HG02884 (cell line): Measurements from ENCODE around the gene ELOF1.

Experiments used
- ATAC-seq: cut with Tn5 transposase; IDR thresholded peaks from one replicate; pipeline ENCODE4 v1.9.1; 2021; ENCODE audit warnings: mild to moderate bottlenecking, moderate library complexity; ENCODE audit not compliant: unreplicated experiment

Gene ELOF1

DNA sequence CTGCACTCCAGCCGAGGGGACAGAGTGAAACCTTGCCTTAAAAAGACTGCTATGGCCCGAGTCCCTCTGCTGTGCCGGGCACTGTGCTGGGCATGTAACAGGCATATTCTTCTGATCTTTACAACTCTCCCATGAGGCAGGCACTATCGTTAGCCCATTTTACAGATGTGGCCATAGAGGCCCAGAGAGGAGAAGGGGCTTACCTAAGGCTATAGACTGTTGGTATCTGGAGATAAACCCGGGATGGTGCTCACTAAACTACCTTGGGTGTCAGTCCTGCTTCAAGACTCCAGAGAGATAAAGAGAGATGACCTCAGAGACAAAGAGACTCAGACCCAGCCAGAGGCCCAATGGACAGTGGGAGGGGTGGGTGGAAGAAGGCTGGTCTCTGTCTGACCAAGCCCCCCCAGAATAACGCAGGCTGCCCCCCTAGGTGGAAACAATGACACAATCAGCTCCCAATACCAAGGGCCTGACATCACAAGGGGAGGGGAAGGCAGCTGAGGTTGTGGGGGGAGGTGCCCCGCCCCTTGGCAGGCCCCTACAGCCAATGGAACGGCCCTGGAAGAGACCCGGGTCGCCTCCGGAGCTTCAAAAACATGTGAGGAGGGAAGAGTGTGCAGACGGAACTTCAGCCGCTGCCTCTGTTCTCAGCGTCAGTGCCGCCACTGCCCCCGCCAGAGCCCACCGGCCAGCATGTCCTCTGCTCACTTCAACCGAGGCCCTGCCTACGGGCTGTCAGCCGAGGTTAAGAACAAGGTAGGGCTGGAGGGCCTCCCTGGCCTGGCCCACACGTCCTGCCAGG lies 20.6 kb downstream of the ELOF1 start, which contains the start of gene CNN1:
Gene CNN1 (plus strand): TSS at position 620 of the 805 bp plus-strand sequence. CDS start 77 bp downstream, at position 697.
- ATAC-seq, result no peak

DNA sequence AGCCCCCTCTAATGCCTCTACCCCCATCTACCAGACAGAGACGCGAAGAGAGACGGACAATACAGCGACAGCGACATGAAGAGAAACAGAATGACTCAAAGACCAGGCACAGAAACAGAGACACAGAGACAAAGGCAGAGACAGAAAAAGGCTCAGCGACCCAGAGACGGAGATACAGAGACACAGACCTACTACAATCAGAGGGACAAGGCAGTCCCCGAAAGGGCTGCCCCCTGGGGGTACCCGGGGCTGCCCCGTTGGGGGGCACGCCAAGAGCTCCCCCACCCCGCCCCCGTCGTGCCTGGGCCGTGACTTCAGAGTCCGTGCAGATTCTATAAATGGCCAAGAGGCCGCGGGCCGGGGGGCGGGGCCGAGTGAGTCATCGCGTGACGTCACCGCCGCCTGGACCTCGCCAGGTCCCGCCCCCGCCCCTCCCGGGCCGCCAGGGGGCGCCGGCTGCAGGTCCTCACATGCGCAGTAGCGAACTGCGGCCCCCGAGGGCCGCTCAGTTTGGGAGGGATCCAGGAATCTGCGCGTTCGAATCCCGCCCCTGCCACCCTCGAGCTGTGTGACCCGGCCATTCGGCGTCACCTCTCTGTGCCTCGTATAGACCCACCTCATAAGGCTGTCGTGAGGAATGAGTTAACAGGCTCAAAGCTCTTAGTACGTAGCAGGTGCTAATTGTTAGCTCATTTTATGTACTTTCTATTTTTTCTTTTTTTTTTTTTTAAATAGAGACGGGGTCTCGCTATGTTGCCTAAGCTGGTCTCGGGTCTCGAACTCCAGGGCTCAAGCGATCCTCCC lies 23.0 kb downstream of the ELOF1 start:
- no peak for ATAC-seq

DNA sequence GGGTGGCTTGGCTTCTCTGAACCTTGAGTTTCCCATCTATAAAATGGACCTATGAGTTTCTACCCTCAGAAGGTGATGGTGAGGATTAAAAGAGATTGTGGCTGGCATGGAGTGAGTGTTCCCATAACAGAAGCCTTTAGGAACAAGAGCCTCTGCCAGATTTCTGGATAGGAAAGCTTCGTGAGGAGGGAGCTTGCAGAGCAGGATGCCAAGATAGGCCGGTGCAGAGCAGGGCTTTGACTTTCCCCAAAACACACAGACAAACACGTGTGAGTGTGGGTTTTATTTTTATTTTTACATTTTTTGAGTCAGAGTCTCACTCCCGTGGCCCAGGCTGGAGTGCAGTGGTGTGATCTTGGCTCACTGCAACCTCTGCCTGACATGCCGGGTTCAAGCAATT lies 24.1 kb downstream of the ELOF1 start:
- no peak for ATAC-seq

DNA sequence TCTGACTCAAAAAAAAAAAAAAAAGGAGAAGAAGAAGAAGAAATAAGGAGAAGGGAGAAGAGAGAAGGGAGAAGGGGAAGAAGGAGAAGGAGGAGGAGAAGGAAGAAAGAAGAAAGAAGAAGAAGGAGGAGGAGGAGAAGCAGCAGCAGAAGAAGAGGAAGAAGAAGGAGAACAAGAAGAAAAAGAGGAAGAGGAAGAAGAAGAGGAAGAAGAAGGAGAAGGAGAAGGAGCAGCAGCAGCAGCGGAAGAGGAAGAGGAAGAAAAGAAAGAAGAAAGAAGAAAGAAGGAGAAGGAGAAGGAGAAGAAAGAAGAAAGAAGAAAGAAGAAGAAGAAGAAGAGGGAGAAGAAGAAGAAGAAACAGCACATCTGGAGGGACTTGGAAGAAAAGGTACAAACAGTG lies 24.5 kb downstream of the ELOF1 start:
- no peak for ATAC-seq

DNA sequence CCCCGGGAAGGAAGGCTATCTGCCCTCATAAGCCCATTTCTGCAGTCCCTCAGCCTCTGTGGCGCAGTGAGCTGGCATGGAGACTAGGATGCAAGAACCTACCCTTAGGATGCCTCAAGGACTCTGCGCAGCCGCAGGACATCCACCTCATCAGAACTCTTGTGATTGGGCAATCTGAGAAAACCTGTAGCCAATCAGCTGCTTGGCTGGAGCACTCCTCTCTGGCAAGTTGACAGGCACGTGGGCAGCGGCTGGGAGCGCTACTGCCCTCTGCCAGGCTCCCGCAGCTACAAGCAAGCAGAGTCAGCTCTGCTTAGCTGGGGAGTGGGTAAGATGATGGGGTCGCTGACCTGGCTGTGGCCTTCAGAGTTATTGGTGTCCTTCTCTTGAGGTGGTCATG lies 28.6 kb downstream of the ELOF1 start:
- no peak for ATAC-seq

DNA sequence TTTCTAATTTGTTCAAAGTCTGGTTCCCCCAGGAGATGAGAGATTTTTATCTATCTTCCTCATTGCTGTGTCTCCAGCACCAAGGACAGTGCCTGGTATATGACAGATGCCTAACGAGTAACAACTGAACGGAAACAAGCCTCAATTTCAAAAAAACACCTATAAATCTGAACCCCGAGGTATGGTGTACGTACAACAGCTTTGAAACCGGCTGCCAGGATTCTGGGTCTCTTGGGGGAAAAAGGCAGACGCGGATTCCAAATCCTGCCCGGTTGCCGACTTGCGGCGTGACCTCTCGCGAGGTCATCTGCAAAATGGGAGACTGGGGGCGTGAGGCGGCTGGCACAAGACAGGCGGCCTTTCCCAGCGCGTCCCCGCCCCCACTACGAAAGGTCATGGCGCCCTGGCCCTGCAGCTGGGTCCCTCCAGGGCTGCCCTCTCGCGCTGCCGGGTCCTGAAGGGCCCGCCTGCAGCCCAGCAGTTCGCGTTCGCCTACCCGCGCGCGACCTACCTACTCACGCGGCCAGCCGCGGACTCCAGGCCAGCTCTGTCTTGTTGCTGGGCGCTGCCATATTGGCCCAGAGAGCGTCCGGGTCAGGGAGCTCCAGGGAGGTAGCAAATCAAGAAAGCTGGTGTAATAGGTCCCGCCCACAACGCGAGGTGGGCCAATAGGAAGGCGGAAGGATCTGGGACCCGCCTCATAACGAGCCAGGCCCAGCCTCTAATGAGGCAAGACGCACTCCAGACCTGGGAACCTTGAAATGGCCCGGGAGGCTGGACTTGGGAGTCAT lies 30.3 kb downstream of the ELOF1 start, which contains the start of gene ECSIT:
Gene ECSIT (minus strand): TSS at position 584 of the 791 bp plus-strand sequence. CDS start 9,964 bp downstream, outside the sequence.
- ATAC-seq, result peak; percentile 93

DNA sequence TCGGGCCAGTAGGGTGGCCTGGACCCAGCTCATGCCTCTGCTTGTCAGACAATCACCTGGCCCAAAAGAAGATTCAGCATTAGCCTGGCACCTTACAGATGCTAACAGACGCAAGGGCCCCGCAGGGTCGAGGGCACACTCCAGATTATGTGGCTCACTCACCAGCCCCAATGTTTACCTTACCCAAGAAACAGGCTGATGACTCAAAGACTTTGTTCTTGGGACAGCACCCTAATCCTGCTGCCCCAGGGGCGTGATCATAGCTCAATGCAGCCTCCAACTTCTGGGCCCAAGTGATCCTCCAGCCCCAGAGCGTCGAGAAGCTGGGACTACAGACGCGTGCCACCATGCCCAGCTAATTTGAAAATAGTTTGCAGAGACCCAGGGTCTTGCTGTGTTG lies 39.9 kb downstream of the ELOF1 start:
- no peak for ATAC-seq

DNA sequence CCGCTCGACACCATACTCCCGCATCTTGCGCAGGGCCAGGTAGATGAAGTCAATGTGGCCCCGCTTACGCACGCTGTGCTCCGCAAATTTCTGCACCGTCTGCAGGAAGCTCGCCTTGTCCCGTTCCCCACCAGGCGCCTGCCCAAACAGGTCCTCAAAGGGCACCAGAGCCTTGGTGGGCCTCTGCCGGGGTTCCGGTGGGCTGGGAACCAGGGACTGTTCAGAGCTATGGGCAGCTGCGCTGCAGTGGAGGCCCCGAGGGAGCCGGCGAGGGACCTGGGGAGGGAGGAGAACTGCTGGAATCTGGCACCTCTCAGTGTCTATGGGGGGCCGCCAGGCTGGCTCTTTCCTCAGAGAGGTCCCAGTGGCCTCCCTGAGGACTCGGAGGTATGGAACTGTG lies 45.1 kb downstream of the ELOF1 start:
- no peak for ATAC-seq

DNA sequence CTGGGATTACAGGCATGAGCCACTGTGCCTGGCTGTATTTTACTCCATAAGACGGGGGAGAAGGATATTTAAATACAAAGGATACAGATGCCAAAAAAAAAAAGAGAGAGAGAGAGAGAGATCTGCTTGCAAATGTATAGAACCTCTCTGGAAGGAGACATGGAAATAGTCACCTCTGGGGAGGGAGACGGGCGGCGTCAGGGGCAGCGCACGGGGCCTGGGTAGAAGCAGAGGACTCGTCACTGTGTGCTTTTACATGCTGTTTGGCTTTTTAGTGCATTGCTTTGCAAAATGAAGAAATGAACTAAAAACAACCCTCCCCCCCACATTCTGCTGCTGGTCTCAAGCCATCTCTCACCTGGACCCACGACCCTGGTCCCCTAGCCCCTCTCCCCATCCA lies 48.6 kb downstream of the ELOF1 start:
- no peak for ATAC-seq

DNA sequence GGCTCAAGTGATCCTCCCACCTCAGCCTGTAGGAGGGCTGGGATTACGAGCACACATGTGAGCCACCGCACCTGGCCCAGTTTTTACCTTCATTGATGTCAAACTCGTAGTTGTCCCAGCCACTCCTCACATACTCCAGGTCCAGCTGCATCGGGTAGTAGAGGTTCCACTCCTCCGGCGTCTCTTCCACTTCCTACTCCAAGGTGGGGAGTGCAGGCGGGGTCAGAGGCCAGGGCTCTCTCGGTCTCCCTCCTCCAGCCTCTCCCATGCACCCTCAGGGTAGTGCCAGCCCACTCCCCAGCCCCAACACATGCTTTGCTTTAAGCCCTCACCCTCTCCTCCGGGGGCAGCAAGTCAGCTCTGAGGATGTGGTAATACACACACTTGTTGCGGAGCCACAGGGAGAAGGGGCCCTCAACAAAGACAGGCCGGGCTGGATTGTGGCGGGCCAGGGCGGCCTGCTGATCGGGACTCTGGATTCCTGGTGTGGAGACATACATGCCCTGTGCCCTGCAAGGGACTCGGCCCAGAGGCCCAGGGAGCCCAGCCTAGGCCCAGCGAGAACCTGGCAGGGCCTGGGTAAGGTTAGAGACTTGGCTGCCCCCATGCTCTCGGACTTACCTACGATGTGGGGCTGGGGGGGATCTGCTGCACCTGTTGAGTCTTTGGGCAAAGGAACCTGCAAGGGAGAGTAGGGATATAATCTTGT lies 51.5 kb downstream of the ELOF1 start:
- no peak for ATAC-seq

DNA sequence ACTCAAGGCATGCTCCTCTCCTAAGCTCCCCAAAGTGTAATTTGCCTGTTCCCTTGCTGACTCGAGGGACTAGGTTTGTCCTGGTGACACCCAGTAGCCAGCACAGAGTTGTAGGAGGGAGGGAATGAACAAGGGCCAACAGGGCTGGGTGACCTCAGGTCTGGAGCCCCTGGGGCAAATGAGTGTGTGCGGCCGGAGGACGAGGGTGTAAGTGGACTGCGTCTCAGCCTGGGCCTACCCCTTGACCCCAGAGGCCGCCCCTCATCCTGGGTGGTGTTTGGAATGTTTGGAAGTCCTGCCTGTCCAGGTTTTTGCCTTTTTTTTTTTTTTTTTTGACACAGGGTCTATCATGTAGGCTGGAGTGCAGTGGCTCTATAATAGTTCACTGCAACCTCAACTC lies 52.1 kb downstream of the ELOF1 start:
- no peak for ATAC-seq

DNA sequence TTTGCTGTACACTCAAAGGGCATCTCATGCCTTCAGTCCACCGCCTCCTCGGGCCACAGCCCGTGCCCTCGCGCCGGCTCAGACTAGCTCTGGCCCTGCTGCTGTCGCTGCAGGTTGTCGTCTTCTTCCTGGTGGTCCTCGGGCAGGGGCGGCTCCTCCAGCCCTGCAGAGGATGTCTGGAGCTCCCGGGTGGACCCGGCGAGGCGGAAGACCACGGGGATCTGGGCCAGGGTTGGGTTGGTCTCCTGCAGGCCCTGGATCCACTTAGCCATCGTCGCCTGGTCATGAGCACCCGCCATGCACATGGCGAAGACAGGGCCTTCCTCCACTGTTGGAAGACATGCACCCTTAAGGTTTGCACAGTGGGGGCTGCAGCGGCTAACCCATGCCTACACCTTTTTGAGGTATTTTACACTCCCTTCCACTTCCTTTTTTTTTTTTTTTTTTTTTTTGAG lies 52.9 kb downstream of the ELOF1 start:
- peak; percentile 23 for ATAC-seq

DNA sequence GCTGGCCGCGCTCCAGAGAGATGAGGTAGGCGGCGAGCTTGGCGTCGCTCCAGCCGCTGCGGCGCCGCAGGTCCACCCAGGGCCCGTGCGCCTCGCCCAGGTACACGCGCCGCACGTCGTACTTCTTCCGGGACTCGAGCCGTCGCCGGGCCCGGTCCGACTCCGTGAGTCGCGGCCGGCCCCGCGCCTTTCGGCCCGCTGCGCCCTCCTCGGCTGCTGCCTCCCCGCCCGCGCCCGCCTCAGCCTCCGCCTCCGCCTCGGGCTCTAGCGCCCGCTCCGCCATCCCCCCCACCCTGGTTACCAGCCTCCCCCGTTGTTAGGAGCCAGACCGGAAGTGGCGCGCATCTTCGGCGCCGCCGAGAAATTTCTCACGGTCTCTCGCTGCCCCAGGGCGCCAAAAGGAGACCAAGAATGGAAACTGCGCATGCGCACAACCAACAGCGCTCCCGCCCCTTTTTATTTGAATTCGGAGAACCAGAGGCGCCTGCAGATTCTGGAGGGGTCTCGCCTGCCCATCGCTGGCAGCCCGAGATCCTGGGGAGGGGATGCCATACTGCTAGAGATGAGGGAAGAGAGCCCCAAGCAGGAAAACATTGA lies 53.4 kb downstream of the ELOF1 start, which contains the start of gene ZNF653:
Gene ZNF653 (minus strand): TSS at position 336 of the 597 bp plus-strand sequence. CDS start 53 bp downstream, at position 283.
- peak; percentile 51 for ATAC-seq

DNA sequence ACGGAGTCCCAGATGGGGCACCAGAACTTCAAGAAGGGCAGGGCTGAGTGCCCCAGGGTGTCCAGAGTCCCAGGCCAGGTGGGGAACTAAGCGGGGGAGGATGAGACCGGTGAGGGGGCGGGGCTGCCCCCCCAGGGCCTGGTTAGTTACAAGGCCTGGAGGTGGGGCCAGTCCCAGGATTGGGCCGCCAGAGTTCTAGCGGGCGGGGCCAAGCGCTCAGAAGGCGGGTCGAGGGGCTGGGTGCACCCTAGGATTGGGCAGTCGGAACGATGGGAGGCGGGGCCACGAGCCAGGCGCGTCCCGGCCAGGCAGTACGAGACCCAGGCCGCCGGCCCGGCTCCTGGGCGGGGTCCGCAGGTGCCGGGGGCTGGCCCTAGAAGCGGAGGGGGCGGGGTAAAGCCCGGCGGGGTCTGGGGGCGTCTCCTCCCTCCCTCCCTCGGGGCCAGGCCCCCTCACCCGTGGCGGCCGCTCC lies 54.0 kb downstream of the ELOF1 start:
- ATAC-seq, result peak; percentile 77

DNA sequence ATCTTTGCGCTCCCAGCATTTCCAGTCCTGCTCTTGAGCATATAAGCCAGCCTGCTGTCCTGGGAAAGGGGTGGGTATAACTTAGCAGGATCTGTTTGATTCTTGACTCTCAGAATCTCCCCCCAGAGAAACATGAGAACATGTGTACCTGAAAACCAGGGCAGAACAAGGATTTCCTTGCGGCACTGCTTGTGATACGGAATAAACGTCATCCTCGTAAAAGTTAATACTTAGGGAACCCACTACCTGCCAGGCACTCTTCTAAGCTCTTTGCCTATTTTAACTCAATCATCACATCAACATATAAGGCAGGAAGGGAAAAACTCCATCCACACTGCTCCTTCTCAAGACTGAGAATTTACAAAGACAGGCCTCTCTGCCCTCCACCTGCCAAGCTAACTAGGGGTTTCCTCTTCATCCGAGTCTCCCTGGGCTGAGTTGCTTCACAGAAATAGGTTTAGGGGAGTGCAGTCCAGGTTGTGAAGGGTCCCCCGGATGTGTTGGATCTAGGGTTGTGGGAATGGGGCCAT lies 54.5 kb downstream of the ELOF1 start:
- no peak for ATAC-seq
